Mononuclear cell (primary cell): ENCODE measurements around the gene GATB. TPM values are rescaled to one million over a fixed set of nuclear protein-coding genes. Genes with fewer than 3 reads are reported as not detected.
"Not testable (repeated sequence)": the region's sequence is repeated elsewhere in the genome, so short reads cannot be mapped to it uniquely, and the experiment has no call there.

ENCODE experiments used
- H3K27me3 ChIP-seq: 2 replicates; pipeline ENCODE4 v1.6.0; 2011; ENCODE audit warnings: low read length, control low read depth; ENCODE audit not compliant: insufficient read depth
- H3K4me1 ChIP-seq: 2 replicates; pipeline ENCODE4 v1.5.1; 2011; ENCODE audit warnings: mild to moderate bottlenecking, low read length, control low read depth; ENCODE audit not compliant: insufficient read depth
- H3K4me3 ChIP-seq: 2 replicates; pipeline ENCODE4 v1.5.1; 2011; ENCODE audit warnings: mild to moderate bottlenecking, low read length, moderate library complexity
- H3K9me3 ChIP-seq: 2 replicates; pipeline ENCODE4 v1.5.1; 2011; ENCODE audit warnings: low read depth, mild to moderate bottlenecking, control low read depth, low read length
- total RNA-seq: library from RNA; depleted of rRNA; stranded (reverse); fragments of >200 nt; gene quantifications from one replicate; pipeline ENCODE4 v1.2.3, GENCODE V29; 2012

The GATB gene
- total RNA-seq, 1 donor, result 3.4 TPM

DNA sequence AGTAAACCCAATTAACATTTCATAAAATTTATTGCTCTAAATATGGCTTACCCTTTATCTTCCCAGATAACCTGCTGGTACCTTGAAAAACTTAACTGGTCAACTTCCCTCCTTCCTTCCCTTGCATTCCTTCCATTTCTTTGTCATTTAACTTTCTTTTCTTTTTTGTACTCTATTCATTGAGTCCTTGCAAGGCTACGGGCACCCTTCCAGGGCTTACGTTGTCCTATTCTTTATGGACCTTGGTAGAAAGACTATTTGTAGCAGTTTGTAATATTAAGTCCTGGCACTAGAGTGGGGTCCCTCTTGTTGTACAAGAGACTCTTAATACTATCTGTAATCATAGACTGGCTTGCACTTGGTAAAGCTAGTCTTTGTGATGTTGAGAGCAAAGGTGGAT is 8.0 kb upstream of the GATB start:
- no peaks in the 10 kb centered on the region for H3K4me1 ChIP-seq
- H3K27me3 ChIP-seq, result peaks cover 14% of the 10 kb centered on the region
- H3K9me3 ChIP-seq, result peaks cover 7% of the 10 kb centered on the region
- H3K4me3 ChIP-seq, result no peak overlapping the region

GRCh38 chr4:151766691-151767090 is 5.9 kb upstream of the GATB start:
- Histone ChIP-seq H3K9me3 (no peaks in the 10 kb centered on the region), H3K4me3 (no peak overlapping the region), H3K27me3 (peaks cover 4% of the 10 kb centered on the region), H3K4me1 (no peaks in the 10 kb centered on the region)

DNA sequence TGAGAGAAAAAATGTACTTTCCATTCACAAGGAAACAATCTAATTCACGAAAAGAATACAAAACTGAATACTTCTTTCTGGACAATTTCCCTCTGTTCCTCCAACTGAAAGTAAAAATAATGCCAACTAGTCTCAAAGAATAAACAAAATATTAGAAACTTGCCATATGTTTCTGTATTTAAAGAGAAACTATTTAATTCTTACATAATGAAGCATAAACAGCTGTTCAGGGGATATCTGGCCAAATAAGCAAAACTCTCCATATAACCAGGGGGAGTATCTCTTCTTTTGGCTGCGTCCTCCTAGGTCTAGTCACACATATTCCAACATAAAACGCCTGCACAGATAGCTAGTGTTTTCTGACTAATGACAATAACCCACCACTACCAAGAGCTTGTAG is 805 bp downstream of the GATB start:
- Histone ChIP-seq H3K9me3 (no peaks in the 10 kb centered on the region), H3K27me3 (no peaks in the 10 kb centered on the region), H3K4me1 (peaks cover 9% of the 10 kb centered on the region), H3K4me3 (peak overlapping the region; percentile 70)

DNA sequence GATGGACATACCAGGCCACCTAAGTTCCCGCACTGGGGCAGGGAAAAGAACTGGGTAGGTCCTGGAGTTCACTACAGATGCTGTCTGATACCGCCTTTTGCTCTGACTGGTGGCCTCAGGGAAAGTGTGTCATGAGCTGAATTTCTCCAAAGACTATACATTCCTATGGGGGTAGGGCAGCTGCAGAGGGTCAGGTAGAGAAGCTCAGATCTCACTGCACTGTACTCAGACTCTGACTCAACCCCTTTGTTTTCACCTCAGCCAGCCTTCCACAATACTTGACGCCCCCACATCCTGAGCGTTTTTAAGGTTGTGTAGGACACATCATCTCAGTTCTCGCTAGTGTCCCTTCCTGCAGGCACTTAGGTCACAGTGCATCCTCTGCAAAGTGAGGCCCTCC is 7.8 kb downstream of the GATB start:
- Histone ChIP-seq H3K9me3 (no peaks in the 10 kb centered on the region), H3K27me3 (no peaks in the 10 kb centered on the region), H3K4me3 (no peak overlapping the region), H3K4me1 (no peaks in the 10 kb centered on the region)

DNA sequence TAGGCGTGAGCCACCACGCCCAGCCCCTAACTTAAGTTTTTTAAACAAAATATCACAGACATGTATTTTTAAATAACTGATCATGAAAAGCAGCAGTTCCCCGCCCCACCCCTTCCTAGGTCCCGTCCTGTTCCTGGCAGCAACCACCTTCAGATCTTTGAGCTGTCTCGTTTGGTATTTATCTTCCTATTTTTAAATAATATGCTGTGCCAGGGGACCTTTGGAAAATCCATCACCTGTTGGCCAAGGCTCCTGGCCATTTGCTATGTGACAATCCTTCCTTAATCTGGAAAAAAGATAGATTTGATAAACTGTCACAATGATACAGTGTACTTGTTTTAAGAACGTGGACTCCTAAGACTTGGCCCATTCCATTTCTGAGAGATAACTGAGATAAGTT is 10.7 kb downstream of the GATB start:
- Histone ChIP-seq H3K4me3 (no peak overlapping the region), H3K27me3 (no peaks in the 10 kb centered on the region), H3K9me3 (no peaks in the 10 kb centered on the region), H3K4me1 (no peaks in the 10 kb centered on the region)

- Histone ChIP-seq H3K4me1 (no peaks in the 10 kb centered on the region), H3K4me3 (no peak overlapping the region), H3K9me3 (no peaks in the 10 kb centered on the region), H3K27me3 (no peaks in the 10 kb centered on the region)
Measured at GRCh38 chr4:151745481-151746231, 15.2 kb downstream of the GATB start.

DNA sequence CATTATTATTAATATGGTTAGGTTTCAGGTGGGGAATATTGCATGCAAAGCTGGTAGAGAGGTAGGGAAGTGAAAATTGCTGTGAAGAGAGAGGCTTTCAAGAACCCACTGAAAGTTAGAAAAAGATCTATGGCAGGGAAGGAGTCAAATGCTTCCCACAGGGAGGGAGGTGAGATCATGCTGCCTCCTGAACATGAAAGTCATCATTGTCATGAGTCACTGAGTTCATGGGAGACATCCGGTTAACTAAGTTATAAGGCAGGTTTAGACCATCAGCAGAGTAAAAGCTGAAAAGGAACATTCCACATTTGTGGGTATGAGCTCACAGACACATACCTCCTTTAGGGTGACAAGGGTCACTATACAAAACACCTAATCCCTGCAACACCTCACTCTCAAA is 16.2 kb downstream of the GATB start:
- no peaks in the 10 kb centered on the region for H3K9me3 ChIP-seq
- H3K4me3 ChIP-seq, result no peak overlapping the region
- no peaks in the 10 kb centered on the region for H3K4me1 ChIP-seq
- no peaks in the 10 kb centered on the region for H3K27me3 ChIP-seq

GRCh38 chr4:151743894-151744293 is 16.9 kb downstream of the GATB start:
- Histone ChIP-seq H3K27me3 (no peaks in the 10 kb centered on the region), H3K4me1 (no peaks in the 10 kb centered on the region), H3K4me3 (no peak overlapping the region), H3K9me3 (no peaks in the 10 kb centered on the region)

DNA sequence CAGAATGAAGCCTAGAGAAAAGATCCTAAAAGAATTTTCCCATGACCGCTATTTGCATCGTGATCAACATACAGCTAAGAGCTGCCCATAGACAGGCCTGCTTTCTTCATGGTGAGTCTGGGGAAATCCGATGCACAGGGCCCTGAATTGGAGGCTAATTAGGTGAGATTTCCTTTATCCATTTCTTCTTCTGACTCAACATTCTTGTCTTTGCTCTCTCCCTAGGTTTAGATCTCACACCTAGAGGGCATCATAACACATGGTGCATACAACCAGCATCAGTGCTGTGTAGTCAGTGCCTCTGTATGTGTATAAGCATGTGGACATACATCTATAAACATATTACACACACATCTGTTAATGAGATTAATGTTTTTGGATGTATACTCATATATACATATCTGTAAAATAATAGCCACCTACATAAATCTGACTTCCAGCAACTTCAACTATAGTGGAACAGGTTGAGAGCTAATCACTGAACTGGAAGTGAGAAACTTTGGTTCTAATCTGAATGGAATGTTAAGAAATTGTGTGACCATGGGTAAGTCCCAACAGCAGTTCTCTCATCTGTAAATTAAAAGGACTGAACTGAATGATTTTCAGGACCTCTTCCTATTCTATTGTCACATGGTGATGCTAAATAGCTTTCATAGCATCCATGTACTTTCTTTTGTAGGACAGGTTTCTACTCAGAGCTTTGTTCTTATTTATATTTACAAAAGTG is 17.5 kb downstream of the GATB start:
- no peaks in the 10 kb centered on the region for H3K9me3 ChIP-seq
- H3K4me3 ChIP-seq, result no peak overlapping the region
- no peaks in the 10 kb centered on the region for H3K4me1 ChIP-seq
- no peaks in the 10 kb centered on the region for H3K27me3 ChIP-seq

DNA sequence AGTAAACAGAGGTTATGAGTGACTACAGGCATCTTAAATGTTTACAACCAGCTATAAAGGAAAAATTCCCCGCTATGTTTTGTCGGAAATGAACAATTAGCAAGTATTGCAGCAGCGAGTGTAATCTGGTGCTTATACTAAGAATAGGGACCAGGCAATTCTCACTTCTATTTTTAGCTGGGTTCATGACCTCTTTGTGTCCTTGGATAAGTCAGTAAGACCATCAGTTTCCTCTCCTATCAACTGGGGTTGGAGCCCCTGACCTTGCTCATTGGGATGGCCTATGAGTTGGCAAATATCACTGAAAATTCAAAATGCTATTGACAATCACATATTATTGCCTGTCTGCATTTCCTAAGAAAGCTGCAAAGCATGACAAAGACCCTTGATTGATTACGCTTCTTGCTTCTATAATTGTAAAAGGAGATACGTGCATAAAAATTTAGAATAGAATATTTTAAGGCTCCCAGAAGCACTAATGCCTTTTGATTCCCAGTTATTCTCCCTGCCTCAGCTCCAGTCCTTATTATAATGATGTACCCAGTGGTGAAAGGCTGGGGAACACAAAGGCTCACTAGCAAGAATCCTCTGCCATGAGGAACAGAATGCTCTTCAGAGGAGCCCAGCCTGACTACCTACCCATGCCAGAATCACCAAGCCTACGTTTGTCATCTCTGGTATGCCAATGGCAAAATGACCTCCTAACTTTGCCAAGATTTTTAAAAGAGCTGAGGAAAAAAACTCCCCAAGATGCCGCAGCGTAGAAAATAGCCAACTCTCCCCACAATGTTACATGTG is 21.9 kb downstream of the GATB start:
- no peaks in the 10 kb centered on the region for H3K4me1 ChIP-seq
- H3K9me3 ChIP-seq, result peaks cover 10% of the 10 kb centered on the region
- H3K4me3 ChIP-seq, result no peak overlapping the region
- H3K27me3 ChIP-seq, result no peaks in the 10 kb centered on the region

DNA sequence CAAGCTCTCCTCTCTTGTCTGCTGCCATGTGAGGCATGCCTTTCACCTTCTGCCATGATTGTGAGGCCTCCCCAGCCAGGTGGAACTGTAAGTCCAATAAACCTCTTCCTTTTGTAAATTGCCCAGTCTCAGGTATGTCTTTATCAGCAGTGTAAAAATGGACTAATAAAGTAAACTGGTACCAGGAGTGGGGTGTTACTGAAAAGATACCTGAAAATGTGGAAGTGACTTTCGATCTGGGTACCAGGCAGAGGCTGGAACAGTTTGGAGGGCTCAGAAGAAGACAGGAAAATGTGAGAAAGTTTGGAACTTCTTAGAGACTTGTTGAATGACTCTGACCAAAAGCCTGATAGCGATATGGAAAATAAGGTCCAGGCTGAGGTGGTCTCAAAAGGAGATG is 24.0 kb downstream of the GATB start:
- not testable (repeated sequence) for H3K27me3 ChIP-seq, H3K9me3 ChIP-seq, H3K4me1 ChIP-seq, H3K4me3 ChIP-seq

DNA sequence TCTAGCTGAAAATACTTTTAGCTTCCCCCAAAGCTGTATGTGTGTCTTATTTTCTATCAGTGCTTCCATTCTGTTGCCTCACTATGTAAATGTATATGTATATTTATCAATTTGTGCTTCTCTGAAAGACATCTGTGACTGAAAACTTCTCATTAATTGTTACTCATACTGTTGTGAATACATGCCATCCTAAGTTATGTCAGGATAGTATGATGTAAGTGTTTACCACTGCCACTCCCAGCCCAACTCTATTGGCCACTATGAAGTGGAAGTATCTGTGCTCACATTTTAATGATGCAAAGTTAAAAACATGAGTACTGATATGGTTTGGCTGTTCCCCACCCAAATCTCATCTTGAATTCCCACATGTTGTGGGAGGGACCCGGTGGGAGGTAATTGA is 24.4 kb downstream of the GATB start:
- H3K9me3 ChIP-seq, result peaks cover 10% of the 10 kb centered on the region
- H3K27me3 ChIP-seq, result no peaks in the 10 kb centered on the region
- no peaks in the 10 kb centered on the region for H3K4me1 ChIP-seq
- no peak overlapping the region for H3K4me3 ChIP-seq

DNA sequence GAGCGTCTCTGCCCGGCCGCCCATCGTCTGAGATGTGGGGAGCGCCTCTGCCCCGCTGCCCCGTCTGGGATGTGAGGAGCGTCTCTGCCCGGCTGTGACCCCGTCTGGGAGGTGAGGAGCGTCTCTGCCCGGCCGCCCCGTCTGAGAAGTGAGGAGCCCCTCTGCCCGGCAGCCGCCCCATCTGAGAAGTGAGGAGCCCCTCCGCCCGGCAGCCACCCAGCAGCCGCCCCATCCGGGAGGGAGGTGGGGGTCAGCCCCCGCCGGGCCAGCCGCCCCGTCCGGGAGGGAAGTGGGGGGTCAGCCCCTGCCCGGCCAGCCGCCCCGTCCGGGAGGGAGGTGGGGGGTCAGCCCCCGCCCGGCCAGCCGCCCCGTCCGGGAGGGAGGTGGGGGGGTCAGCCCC is 29.1 kb downstream of the GATB start:
- not testable (repeated sequence) for H3K4me1 ChIP-seq, H3K4me3 ChIP-seq, H3K27me3 ChIP-seq, H3K9me3 ChIP-seq

- Histone ChIP-seq H3K4me3 (no peak overlapping the region), H3K27me3 (no peaks in the 10 kb centered on the region), H3K9me3 (no peaks in the 10 kb centered on the region), H3K4me1 (no peaks in the 10 kb centered on the region)
Measured at GRCh38 chr4:151729731-151730559, 30.9 kb downstream of the GATB start.

GRCh38 chr4:151728679-151729078 is 32.1 kb downstream of the GATB start:
- Histone ChIP-seq H3K4me1 (no peaks in the 10 kb centered on the region), H3K27me3 (no peaks in the 10 kb centered on the region), H3K9me3 (no peaks in the 10 kb centered on the region), H3K4me3 (no peak overlapping the region)
